SKM-1 (cell line): ENCODE measurements around the gene MPV17.
"Not testable (repeated sequence)": the region's sequence is repeated elsewhere in the genome, so short reads cannot be mapped to it uniquely, and the experiment has no call there.

Source experiments
- DNase-seq: peaks from one replicate; lab custom pipeline; 2025; ENCODE audit not compliant: unreplicated experiment; lab: John Stamatoyannopoulos, UW

Gene MPV17

DNA sequence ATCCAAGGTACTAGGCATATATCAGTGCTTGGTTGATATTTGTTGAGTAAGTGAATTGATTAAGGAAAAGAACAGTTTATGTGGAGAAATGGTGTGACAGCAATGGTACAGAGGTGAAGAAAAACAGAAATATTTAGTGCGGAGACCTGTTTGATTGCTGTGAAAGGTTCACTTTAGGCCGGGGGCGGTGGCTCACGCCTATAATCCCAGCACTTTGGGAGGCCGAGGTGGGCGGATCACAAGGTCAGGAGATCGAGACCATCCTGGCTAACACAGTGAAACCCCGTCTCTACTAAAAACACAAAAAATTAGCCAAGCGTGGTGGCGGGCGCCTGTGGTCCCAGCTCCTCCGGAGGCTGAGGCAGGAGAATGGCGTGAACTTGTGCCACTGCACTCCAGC is 54.6 kb downstream of the MPV17 start:
- DNase-seq: not testable (repeated sequence)

DNA sequence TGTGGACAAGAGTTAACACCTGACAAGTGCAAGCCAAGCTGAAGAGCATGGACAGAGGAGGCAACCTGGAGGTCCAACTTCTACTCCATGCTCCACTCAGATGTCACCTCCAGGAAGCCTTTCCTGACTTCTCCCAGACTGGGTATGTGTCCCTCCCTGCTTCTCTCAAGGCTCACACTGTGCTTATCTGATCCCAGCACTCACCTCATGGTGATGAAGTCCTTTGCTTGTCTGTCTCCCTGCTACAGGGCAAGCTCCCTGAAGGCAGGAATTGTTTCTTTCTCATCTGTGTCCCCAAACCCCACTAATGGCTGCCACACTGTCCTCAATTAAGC is 57.4 kb downstream of the MPV17 start:
- no peak for DNase-seq

GRCh38 chr2:27264753-27265535 is 58.0 kb downstream of the MPV17 start:
- peak; percentile 19 for DNase-seq

DNA sequence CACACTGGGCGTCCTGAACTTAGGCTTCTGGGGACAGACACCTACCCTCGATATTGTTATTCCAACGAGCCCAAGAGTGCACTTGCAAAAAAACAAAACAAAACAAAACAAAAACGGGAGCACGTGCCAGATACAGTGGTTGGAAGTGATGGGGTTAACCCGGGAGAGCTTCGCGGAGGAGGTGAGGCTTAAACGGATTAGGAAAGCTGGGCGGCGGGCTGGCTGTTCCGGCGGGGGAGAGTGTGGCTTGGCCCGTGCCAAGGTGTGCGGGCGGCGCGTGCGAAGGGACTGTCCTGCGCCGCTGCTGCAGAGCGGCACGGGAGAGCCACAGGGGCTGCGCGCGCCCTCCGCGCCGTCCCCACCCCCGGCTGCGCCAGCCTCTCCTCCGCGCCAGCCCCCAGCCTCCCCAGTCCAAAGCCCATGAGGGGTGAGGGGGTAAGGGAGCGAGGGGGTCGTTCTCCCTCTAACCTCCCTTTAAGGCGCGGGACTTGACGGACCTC is 58.6 kb downstream of the MPV17 start:
- no peak for DNase-seq

GRCh38 chr2:27263287-27264252 is 59.3 kb downstream of the MPV17 start:
- no peak for DNase-seq

GRCh38 chr2:27262379-27263286 is 60.3 kb downstream of the MPV17 start, which contains the start of gene SLC30A3:
TSS of gene SLC30A3 (minus strand) at chr2:27263047. CDS start at chr2:27262906, 141 bp downstream.
- DNase-seq: no peak

DNA sequence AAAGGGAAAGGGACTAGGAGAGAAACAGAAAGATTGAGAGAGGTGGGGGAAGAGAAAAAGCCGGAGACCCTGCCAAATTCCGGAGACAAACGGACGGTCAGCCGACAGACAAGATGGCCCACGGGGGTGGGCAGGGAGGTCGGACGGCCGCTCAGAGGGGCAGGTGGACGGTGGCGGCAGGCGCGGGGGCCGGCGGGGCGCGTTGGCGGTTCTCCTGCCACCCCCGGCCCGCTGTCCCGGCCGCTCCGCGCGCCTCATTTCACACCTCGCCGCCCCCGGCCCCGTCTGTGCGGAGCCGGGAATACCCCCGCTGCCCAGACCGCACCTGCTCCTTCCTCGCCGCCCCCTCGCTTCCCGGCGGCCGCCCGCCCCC is 61.0 kb downstream of the MPV17 start:
- no peak for DNase-seq

GRCh38 chr2:27261241-27261925 is 61.5 kb downstream of the MPV17 start:
- no peak for DNase-seq
